ENCODE data around the gene GRIA4. TPM values are rescaled to one million over a fixed set of nuclear protein-coding genes. Genes with fewer than 3 reads are reported as not detected.
"Not testable (repeated sequence)": the region's sequence is repeated elsewhere in the genome, so short reads cannot be mapped to it uniquely, and the experiment has no call there.

Gene GRIA4
- total RNA-seq, 3 donors from 2014 or later (not counting 1 experiment from before 2014, with no cell fraction given) = not detected

DNA sequence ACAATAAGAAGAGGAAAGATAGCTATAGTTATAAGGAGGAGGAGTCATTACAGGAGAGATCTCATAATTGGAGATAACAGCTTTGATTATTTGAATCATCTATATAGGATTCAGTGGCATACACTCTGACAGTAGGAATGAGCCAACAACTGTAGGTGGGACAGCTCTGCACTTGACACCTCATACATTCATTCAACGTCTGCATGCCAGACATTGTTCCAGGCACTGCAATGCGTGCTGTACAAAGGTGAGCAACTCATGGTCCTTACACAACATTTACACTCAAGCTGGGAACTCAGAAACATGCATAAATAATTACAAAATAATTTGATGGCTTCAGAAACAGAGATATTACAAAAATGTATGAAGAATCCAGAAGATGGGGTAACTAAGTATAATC lies 257.9 kb downstream of the GRIA4 start:
- Mint-ChIP-seq H3K4me3 (no peak overlapping the region), H3K9me3 (peaks cover 0 to 2% of the 10 kb centered on the region in 2 donors), H3K27me3 (ENCODE audit: low read depth in 2 of 2) (no peaks in the 10 kb centered on the region), H3K36me3 (no peaks in the 10 kb centered on the region), H3K27ac (no peak overlapping the region), H3K4me1 (no peaks in the 10 kb centered on the region)
- H3K36me3 ChIP-seq (ENCODE audit: control insufficient read depth, insufficient read depth, low read length) = no peaks in the 10 kb centered on the region
- DNase-seq (no peak), ATAC-seq (no peak)
- H3K4me1 ChIP-seq (ENCODE audit: control insufficient read depth, insufficient read depth, low read length) = no peaks in the 10 kb centered on the region
- TF ChIP-seq, protein P1, sequence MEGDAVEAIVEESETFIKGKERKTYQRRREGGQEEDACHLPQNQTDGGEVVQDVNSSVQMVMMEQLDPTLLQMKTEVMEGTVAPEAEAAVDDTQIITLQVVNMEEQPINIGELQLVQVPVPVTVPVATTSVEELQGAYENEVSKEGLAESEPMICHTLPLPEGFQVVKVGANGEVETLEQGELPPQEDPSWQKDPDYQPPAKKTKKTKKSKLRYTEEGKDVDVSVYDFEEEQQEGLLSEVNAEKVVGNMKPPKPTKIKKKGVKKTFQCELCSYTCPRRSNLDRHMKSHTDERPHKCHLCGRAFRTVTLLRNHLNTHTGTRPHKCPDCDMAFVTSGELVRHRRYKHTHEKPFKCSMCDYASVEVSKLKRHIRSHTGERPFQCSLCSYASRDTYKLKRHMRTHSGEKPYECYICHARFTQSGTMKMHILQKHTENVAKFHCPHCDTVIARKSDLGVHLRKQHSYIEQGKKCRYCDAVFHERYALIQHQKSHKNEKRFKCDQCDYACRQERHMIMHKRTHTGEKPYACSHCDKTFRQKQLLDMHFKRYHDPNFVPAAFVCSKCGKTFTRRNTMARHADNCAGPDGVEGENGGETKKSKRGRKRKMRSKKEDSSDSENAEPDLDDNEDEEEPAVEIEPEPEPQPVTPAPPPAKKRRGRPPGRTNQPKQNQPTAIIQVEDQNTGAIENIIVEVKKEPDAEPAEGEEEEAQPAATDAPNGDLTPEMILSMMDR (IDR thresholded peaks at IDR 0.05) = no peak
- H3K4me3 ChIP-seq (ENCODE audit: low read length) = no peak overlapping the region
- H3K9me3 ChIP-seq (ENCODE audit: control insufficient read depth, insufficient read depth, low read length) = no peaks in the 10 kb centered on the region
- no peak overlapping the region for H3K27ac ChIP-seq (ENCODE audit: low read length)
- intact Hi-C loops (cut with micrococcal nuclease) = loop anchor here (10.0 kb wide), 1 partner anchor 1263 kb away; no protein-coding TSS in a partner anchor
- no peaks in the 10 kb centered on the region for H3K27me3 ChIP-seq (ENCODE audit: control insufficient read depth, insufficient read depth, low read length)
- WGBS (ENCODE audit: insufficient coverage) = 73% methylated on average over 2 of the region's 2 CpGs

DNA sequence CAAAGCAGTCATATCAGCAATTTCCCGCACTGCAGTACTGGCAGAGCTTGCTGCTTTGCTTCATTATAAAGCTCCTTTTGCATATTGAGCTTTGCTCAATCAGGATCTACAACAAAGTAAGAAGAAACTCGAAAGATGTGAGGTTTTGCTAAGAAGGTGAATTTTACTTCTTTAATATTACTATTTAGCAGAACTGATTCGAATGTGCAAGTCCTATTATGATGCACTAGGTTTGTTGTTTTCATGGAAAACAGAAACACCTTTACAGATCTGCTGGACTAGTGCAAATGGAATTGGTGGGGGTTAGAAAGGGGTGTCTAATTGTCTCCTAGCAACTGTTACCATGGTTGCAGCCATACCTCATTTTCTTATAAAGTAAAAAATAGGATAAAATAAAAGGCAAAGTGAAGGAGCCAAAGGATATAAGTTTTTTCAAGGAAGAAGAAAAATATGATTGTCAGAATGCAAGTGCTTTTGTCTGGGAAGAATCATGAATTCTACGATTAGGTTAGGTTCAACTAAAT lies 259.0 kb downstream of the GRIA4 start:
- H3K27ac Mint-ChIP-seq = no peak overlapping the region
- H3K36me3 Mint-ChIP-seq = no peaks in the 10 kb centered on the region
- no peaks in the 10 kb centered on the region for H3K27me3 Mint-ChIP-seq (ENCODE audit: low read depth in 2 of 2)
- TF ChIP-seq, protein P1 (IDR thresholded peaks at IDR 0.05) = no peak
- DNase-seq (no peak), ATAC-seq (no peak)
- Histone ChIP-seq H3K4me1 (ENCODE audit: control insufficient read depth, insufficient read depth, low read length) (no peaks in the 10 kb centered on the region), H3K9me3 (ENCODE audit: control insufficient read depth, insufficient read depth, low read length) (no peaks in the 10 kb centered on the region), H3K4me3 (ENCODE audit: low read length) (no peak overlapping the region), H3K27ac (ENCODE audit: low read length) (no peak overlapping the region), H3K27me3 (ENCODE audit: control insufficient read depth, insufficient read depth, low read length) (no peaks in the 10 kb centered on the region), H3K36me3 (ENCODE audit: control insufficient read depth, insufficient read depth, low read length) (no peaks in the 10 kb centered on the region)
- no peaks in the 10 kb centered on the region for H3K4me1 Mint-ChIP-seq
- 80% methylated on average over 3 of the region's 4 CpGs for WGBS (ENCODE audit: insufficient coverage)
- H3K9me3 Mint-ChIP-seq = peaks cover 0 to 2% of the 10 kb centered on the region in 2 donors
- intact Hi-C loops (cut with micrococcal nuclease) = loop anchor here (10.0 kb wide), 1 partner anchor 1264 kb away; no protein-coding TSS in a partner anchor
- H3K4me3 Mint-ChIP-seq = no peak overlapping the region

DNA sequence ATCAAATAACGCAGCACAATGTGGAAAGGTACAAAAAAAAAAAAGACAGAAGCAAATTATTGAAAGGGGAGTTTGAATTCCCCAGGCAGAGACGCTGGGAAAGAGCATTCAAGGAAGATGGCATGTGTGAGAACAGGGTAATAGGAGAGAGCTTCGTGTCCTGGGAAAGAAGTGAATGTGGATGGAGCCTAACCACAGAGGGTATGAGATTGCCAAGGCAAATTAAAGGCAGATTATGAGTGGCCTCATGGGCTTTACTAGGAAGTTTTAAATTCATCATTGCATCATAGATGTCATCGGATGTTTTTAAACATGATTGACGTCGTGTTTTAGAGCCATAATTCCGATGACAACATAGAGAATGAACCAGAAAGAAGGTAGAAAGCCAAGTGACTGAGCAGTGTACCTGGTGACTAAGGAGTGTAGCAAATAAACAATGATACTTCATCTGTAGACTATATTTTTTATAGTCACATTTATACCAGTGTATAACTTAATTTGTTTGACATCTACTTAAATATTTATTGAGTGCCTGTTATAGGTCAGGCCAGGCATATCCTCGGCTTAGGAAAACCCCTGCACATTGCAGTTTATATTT lies 260.7 kb downstream of the GRIA4 start:
- Mint-ChIP-seq H3K4me1 (no peaks in the 10 kb centered on the region), H3K36me3 (no peaks in the 10 kb centered on the region), H3K9me3 (peaks cover 1 to 2% of the 10 kb centered on the region in 2 donors), H3K27ac (no peak overlapping the region), H3K4me3 (no peak overlapping the region), H3K27me3 (ENCODE audit: low read depth in 2 of 2) (no peaks in the 10 kb centered on the region)
- ATAC-seq = no peak
- Histone ChIP-seq H3K27ac (ENCODE audit: low read length) (no peak overlapping the region), H3K9me3 (ENCODE audit: control insufficient read depth, insufficient read depth, low read length) (no peaks in the 10 kb centered on the region), H3K36me3 (ENCODE audit: control insufficient read depth, insufficient read depth, low read length) (no peaks in the 10 kb centered on the region), H3K4me1 (ENCODE audit: control insufficient read depth, insufficient read depth, low read length) (no peaks in the 10 kb centered on the region), H3K27me3 (ENCODE audit: control insufficient read depth, insufficient read depth, low read length) (no peaks in the 10 kb centered on the region), H3K4me3 (ENCODE audit: low read length) (no peak overlapping the region)
- 82% methylated on average over 8 of the region's 8 CpGs for WGBS (ENCODE audit: insufficient coverage)
- TF ChIP-seq, protein P1 (IDR thresholded peaks at IDR 0.05) = no peak
- no peak for DNase-seq
- intact Hi-C loops (cut with micrococcal nuclease) = no loop called here

DNA sequence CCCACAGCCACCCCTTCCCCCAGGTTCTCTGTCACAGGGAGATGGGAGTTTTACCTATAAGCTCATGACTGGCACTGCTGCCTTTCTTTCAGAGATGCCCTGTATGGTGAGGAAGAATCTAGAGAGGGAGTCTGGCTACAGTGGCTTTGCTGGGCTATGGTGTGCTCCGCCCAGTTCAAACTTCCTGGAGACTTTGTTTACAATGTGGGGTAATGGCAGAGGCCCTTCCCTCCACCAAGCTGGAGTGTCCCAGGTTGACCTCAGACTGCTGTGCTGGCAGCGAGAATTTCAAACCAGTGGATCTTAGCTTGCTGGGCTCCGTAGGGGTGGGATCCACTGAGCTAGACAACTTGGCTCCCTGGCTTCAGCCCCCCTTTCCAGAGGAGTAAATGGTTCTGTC lies 268.6 kb downstream of the GRIA4 start:
- Mint-ChIP-seq H3K4me1 (no peaks in the 10 kb centered on the region), H3K4me3 (no peak overlapping the region), H3K27me3 (ENCODE audit: low read depth in 2 of 2) (no peaks in the 10 kb centered on the region), H3K9me3 (peaks cover 6 to 19% of the 10 kb centered on the region in 2 donors), H3K27ac (no peak overlapping the region), H3K36me3 (no peaks in the 10 kb centered on the region)
- Histone ChIP-seq H3K27me3 (ENCODE audit: control insufficient read depth, insufficient read depth, low read length) (no peaks in the 10 kb centered on the region), H3K9me3 (ENCODE audit: control insufficient read depth, insufficient read depth, low read length) (no peaks in the 10 kb centered on the region), H3K27ac (ENCODE audit: low read length) (no peak overlapping the region), H3K4me3 (ENCODE audit: low read length) (no peak overlapping the region), H3K36me3 (ENCODE audit: control insufficient read depth, insufficient read depth, low read length) (no peaks in the 10 kb centered on the region), H3K4me1 (ENCODE audit: control insufficient read depth, insufficient read depth, low read length) (no peaks in the 10 kb centered on the region)
- DNase-seq (no peak), ATAC-seq (no peak)
- WGBS (ENCODE audit: insufficient coverage) = 88% methylated on average over 3 of the region's 3 CpGs
- intact Hi-C loops (cut with micrococcal nuclease) = no loop called here
- TF ChIP-seq, protein P1 (IDR thresholded peaks at IDR 0.05) = no peak

DNA sequence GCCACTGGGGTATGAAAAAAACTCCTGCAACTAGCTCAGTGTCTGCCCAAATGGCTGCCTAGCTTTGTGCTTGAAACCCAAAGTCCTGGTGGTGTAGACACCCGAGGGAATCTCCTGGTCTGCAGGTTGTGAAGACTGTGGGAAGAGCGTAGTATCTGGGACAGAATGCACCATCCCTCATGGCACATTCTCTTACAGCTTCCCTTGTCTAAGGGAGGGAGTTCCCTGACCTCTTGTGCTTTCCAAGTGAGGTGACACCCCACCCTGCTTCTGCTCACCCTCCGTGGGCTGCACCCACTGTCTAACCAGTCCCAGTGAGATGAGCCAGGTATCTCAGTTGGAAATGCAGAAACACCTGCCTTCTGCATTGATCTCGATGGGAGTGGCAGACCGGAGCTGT lies 269.1 kb downstream of the GRIA4 start:
- H3K36me3 Mint-ChIP-seq; H3K4me3 Mint-ChIP-seq; H3K9me3 ChIP-seq (ENCODE audit: control insufficient read depth, insufficient read depth, low read length); H3K27ac ChIP-seq (ENCODE audit: low read length); H3K4me1 ChIP-seq (ENCODE audit: control insufficient read depth, insufficient read depth, low read length); H3K4me1 Mint-ChIP-seq; ATAC-seq; H3K36me3 ChIP-seq (ENCODE audit: control insufficient read depth, insufficient read depth, low read length); DNase-seq; H3K27ac Mint-ChIP-seq; intact Hi-C loops (cut with micrococcal nuclease); H3K27me3 Mint-ChIP-seq (ENCODE audit: low read depth in 2 of 2); H3K4me3 ChIP-seq (ENCODE audit: low read length); H3K27me3 ChIP-seq (ENCODE audit: control insufficient read depth, insufficient read depth, low read length): not testable (repeated sequence)
- 84% methylated on average over 4 of the region's 5 CpGs for WGBS (ENCODE audit: insufficient coverage)
- H3K9me3 Mint-ChIP-seq = peaks cover 6 to 19% of the 10 kb centered on the region in 2 donors
